Smooth muscle cell (in vitro differentiated cells): Measurements from ENCODE around the gene SIGLEC1. TPM values are rescaled to one million over a fixed set of nuclear protein-coding genes. Genes with fewer than 3 reads are reported as not detected.

Experiments
- DNase-seq: peaks from one replicate; lab custom pipeline; 2025; ENCODE audit not compliant: unreplicated experiment; lab: John Stamatoyannopoulos, UW
- H2AFZ ChIP-seq: fragments of 200-600 bp; sonication (generic); 2 replicates; pipeline ENCODE4 v1.6.0; 2016; ENCODE audit warnings: antibody characterized with exemption, low read depth, mild to moderate bottlenecking
- H3F3A ChIP-seq: fragments of 200-600 bp; sonication (generic); 2 replicates; pipeline ENCODE4 v1.6.0; 2017; ENCODE audit warnings: antibody characterized with exemption, low read depth
- H3K27ac ChIP-seq: fragments of 200-600 bp; sonication (generic); 2 replicates; pipeline ENCODE4 v1.5.1; 2016; ENCODE audit warnings: low read depth, mild to moderate bottlenecking
- H3K27me3 ChIP-seq: fragments of 200-600 bp; sonication (generic); 2 replicates; pipeline ENCODE4 v1.6.1; 2016; ENCODE audit warnings: low read depth, mild to moderate bottlenecking
- H3K36me3 ChIP-seq: fragments of 200-600 bp; sonication (generic); 2 replicates; pipeline ENCODE4 v1.5.1; 2016; ENCODE audit warnings: low read depth
- H3K4me1 ChIP-seq: fragments of 200-600 bp; sonication (generic); 2 replicates; pipeline ENCODE4 v1.5.1; 2016; ENCODE audit warnings: low read depth
- H3K4me2 ChIP-seq: fragments of 200-600 bp; sonication (generic); 2 replicates; pipeline ENCODE4 v1.6.0; 2016; ENCODE audit warnings: mild to moderate bottlenecking
- H3K4me3 ChIP-seq: fragments of 200-600 bp; sonication (generic); 2 replicates; pipeline ENCODE4 v1.5.1; 2016; ENCODE audit warnings: mild to moderate bottlenecking
- H3K79me2 ChIP-seq: fragments of 200-600 bp; sonication (generic); 2 replicates; pipeline ENCODE4 v1.6.0; 2016; ENCODE audit warnings: low read depth, mild to moderate bottlenecking
- H3K9ac ChIP-seq: fragments of 200-600 bp; sonication (generic); 2 replicates; pipeline ENCODE4 v1.6.0; 2016; ENCODE audit warnings: low read depth
- H3K9me3 ChIP-seq: fragments of 200-600 bp; sonication (generic); replicated peaks from 2 replicates; pipeline ENCODE4 v1.5.1; 2016; ENCODE audit warnings: low read depth
- H4K20me1 ChIP-seq: fragments of 200-600 bp; sonication (generic); 2 replicates; pipeline ENCODE4 v1.6.0; 2016; ENCODE audit warnings: low read depth
- CTCF ChIP-seq: fragments of 200-600 bp; sonication (generic); IDR thresholded peaks from 2 replicates; pipeline ENCODE4 v1.5.1; 2017; ENCODE audit warnings: borderline replicate concordance, mild to moderate bottlenecking, antibody characterized with exemption; ENCODE audit not compliant: insufficient read depth, poor library complexity, severe bottlenecking
- WGBS: methylation state at CpG from one replicate; pipeline ENCODE4 v1.1.7; 2016; ENCODE audit warnings: low lambda C conversion rate; 5-methylcytosine and 5-hydroxymethylcytosine counted together
- polyA plus RNA-seq: library from polyadenylated mRNA; unstranded; fragments of >200 nt; fragmentation: Nextera tagmentation; extraction: Ambion mirVana; gene quantifications from 2 replicates; pipeline ENCODE4 v1.2.1, GENCODE V29; 2016
- total RNA-seq: library from RNA; depleted of rRNA; stranded (reverse); fragments of >200 nt; gene quantifications from 2 replicates; pipeline ENCODE4 v1.2.3, GENCODE V29; 2014

The SIGLEC1 gene
- total and polyA plus RNA-seq, 2 experiments from 2014 or later: not detected

DNA sequence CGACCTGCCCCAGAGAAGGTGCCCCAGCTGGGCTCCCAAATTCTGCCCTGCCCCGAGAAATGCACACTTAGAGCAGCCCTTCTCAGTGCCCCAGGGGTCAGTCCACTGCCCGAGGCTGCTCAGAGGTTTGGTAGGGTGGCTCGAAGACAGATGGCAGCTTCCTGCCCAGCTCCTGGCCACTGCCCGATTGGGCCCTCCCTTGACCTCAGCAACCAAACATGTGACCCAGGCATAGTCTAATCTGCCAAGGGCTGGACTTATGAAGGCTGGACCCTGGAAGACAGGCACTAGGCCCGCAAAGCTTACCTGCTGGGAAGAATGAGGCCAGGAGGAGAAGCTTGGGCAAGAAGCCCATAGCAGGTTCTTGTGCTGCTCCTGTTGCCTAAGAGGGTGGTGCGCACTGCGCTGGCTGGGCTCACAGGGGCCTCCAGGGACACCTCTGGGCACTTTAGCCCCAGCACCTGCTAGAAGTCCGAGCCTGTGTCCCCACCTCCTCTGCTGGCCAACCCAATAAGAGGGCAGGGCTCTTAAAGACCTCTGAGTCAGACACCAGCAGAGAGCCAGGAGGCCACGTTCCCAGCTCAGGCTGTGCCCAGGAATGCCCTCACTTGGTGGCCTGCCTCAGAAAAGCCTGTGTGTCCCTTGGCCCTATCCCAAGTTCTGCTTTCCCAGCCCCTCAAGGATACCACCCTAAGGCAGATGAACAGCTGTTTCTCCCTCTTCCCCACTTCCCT, 5.5 kb downstream of the SIGLEC1 start:
- TF ChIP-seq CTCF: no peak
- H3K27ac ChIP-seq: no peak overlapping the region
- H3K9ac ChIP-seq: no peak overlapping the region
- no peak for DNase-seq
- H3K36me3 ChIP-seq: no peaks in the 10 kb centered on the region
- H3K79me2 ChIP-seq: no peaks in the 10 kb centered on the region
- H3K4me2 ChIP-seq: no peak overlapping the region
- H4K20me1 ChIP-seq: no peaks in the 10 kb centered on the region
- H3F3A ChIP-seq: no peaks in the 10 kb centered on the region
- 92% methylated on average over 10 of the region's 10 CpGs for WGBS
- H3K9me3 ChIP-seq: no peaks in the 10 kb centered on the region
- no peaks in the 10 kb centered on the region for H3K27me3 ChIP-seq
- no peak overlapping the region for H2AFZ ChIP-seq
- no peaks in the 10 kb centered on the region for H3K4me1 ChIP-seq
- H3K4me3 ChIP-seq: no peak overlapping the region

DNA sequence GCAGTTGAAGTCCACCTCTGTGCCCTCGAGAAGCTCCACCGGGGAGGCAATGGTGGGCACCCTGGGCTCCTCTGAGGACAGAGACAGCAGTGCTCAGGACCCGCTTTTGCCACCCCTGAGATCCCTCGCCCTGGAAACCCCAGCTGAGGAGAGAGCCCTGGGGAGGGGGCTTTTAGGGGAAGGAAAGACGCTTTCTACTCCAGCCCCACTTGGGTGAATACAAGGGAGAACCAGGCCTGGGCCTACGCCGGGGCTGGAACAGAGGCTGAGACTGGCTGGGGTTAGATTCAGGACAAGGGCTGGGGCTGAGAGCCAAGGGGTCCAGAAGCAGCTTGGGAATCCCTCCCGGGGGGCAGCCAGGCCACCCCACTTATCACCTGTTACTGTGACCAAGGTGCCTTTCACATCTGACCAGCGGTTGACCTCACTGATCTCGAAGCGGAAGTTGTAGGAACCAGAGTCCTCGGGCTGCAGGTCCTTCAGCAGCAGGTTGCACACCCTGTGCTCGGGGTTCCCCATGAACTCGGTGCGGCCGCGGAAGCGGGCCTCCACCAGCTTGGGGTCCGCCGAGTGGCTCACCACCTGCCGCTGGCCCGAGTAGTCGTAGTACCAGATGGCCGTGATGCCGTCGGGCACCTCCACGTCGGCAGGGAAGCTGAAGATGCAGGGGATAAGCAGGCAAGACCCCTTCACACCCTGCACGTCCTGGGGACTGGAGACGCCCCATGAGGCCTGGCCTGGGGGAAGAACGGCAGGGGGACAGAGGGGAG, 6.2 kb downstream of the SIGLEC1 start:
- Histone ChIP-seq H3F3A (no peaks in the 10 kb centered on the region), H3K9me3 (no peaks in the 10 kb centered on the region), H3K4me2 (no peak overlapping the region), H3K4me1 (no peaks in the 10 kb centered on the region), H4K20me1 (no peaks in the 10 kb centered on the region), H3K4me3 (no peak overlapping the region), H3K79me2 (no peaks in the 10 kb centered on the region), H2AFZ (no peak overlapping the region), H3K36me3 (no peaks in the 10 kb centered on the region), H3K27me3 (no peaks in the 10 kb centered on the region), H3K27ac (no peak overlapping the region), H3K9ac (no peak overlapping the region)
- WGBS: 95% methylated on average over 31 of the region's 31 CpGs
- DNase-seq: no peak
- TF ChIP-seq CTCF: no peak

DNA sequence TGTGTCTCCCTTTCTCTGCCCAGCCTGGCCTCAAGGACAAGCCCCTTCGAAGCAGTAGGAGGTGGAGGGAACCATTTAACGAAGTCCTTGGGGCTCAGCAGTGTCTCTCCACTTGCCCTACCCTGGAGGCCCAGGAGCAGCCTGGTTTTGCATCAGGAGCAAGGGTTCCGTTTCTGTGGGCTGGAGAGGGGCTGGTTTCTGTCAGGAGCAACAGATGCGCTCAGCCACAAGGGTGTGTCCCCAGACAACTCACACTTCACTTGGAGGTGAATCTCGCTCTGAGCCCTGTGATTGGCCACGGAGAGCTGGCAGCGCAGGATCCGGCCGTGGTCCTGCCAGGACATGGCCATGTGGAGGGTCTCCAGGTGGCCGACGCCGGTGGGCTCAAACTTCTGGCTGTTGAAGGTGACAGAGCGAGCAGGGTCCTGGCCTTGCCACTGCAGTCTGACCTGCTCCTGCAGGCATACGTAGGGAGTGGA, 6.9 kb downstream of the SIGLEC1 start:
- H3F3A ChIP-seq: no peaks in the 10 kb centered on the region
- H3K36me3 ChIP-seq: no peaks in the 10 kb centered on the region
- H2AFZ ChIP-seq: no peak overlapping the region
- H3K27me3 ChIP-seq: no peaks in the 10 kb centered on the region
- H3K79me2 ChIP-seq: no peaks in the 10 kb centered on the region
- no peaks in the 10 kb centered on the region for H3K4me1 ChIP-seq
- no peaks in the 10 kb centered on the region for H3K9me3 ChIP-seq
- H3K4me3 ChIP-seq: no peak overlapping the region
- H3K27ac ChIP-seq: no peak overlapping the region
- H3K4me2 ChIP-seq: no peak overlapping the region
- WGBS: 84% methylated on average over 14 of the region's 14 CpGs
- no peak for TF ChIP-seq CTCF
- no peak for DNase-seq
- H3K9ac ChIP-seq: no peak overlapping the region
- H4K20me1 ChIP-seq: no peaks in the 10 kb centered on the region
